GM18511 (cell line): ENCODE results near the gene CFAP251.

ENCODE experiments used
- ATAC-seq: cut with Tn5 transposase; IDR thresholded peaks from one replicate; pipeline ENCODE4 v1.9.1; 2021; ENCODE audit warnings: mild to moderate bottlenecking, moderate library complexity; ENCODE audit not compliant: unreplicated experiment

The CFAP251 gene

DNA sequence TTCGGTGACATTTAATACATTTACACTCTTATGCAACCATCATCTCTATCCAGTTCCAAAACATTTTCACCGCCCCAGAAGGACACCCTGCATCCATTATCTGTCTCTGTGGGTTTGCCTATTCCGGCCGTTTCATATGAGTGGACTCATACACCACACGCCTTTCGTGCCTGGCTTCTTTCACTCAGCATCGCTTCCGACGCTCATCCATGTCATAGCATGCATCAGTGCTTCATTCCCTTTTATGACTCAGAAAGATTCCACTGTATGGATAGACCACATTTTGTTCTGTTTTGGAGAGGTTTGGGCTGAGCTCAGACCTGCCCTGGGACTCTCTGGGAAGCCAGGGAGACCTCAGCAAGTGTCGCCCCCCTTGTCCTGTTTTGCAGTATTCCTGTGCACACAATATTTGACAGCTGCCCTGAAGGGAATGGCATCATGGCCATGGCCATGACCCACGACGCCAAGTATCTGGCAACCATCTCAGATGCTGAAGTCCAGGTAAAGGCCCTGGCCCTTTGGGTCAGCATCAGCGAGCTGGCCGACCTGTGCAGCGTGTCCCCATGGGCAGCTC is 23.8 kb downstream of the CFAP251 start:
- ATAC-seq, result no peak

DNA sequence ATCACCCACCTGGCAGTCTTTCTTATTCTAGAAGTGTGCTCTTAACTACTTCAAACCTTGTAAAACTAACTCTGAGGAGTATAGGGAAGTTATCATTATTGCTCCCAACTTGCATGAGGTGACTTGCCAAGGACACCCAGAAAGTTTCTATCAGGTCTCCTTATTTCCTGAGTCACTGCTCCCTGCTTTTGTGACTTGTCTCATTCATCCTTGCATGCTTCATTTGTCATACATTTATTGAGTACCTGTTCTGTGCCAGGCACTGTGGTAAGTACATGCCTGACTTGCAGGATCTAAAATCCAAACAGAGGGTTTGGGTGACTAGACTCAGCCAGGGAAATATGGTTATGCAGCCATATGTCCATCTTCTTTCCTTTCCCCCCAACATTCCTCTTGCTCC is 25.5 kb downstream of the CFAP251 start:
- ATAC-seq, result no peak

- no peak for ATAC-seq
Measured at GRCh38 chr12:121946313-121947025, 28.1 kb downstream of the CFAP251 start.

DNA sequence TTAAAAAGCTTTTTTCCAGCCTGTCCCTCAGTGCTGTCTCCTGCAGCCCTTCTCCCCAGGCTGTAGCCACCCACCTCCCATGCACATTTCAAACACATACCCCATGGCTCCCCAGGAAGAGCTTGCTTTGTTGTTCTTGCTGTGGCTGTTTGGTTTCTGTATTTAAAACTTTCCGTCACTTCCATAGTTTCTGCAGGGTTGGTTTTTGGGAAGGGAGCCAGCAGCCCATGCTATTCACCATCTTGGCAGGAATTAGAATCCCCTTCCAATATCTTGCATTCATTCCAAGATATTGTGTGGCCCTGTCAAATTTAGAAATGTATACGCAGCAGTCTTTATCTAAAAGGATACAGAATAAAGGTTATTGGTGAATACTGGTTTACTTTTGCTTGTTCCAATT is 29.6 kb downstream of the CFAP251 start:
- no peak for ATAC-seq

- ATAC-seq, result no peak
Measured at GRCh38 chr12:121949648-121950397, 31.4 kb downstream of the CFAP251 start.

DNA sequence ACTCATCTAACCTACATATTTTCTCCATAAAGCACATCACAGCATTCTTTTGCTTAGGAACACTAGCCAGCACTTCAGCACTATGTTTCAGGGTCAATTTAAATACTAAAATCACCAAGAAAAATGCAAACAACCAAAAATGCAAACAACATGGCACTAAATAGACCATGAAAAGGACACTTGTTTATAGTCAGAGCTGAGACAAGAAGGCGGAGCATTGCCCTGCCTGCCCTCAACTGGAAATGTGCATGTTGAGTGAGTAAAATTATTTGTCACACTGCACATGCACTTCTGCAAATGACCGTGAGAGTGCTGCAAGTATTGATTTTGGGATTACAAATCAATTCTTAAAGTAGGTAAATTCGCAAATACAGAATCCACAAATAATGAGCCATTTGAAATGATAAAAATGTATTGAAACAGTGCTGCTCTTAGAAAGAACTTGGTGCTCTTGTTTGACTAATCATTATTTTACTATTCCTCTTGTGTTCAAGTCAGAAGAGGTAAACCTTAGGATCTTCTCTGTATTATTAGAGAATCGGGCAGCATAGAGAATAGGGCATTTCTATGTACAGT is 34.8 kb downstream of the CFAP251 start:
- ATAC-seq, result no peak

- no peak for ATAC-seq
Measured at GRCh38 chr12:121953695-121954094, 35.3 kb downstream of the CFAP251 start.

DNA sequence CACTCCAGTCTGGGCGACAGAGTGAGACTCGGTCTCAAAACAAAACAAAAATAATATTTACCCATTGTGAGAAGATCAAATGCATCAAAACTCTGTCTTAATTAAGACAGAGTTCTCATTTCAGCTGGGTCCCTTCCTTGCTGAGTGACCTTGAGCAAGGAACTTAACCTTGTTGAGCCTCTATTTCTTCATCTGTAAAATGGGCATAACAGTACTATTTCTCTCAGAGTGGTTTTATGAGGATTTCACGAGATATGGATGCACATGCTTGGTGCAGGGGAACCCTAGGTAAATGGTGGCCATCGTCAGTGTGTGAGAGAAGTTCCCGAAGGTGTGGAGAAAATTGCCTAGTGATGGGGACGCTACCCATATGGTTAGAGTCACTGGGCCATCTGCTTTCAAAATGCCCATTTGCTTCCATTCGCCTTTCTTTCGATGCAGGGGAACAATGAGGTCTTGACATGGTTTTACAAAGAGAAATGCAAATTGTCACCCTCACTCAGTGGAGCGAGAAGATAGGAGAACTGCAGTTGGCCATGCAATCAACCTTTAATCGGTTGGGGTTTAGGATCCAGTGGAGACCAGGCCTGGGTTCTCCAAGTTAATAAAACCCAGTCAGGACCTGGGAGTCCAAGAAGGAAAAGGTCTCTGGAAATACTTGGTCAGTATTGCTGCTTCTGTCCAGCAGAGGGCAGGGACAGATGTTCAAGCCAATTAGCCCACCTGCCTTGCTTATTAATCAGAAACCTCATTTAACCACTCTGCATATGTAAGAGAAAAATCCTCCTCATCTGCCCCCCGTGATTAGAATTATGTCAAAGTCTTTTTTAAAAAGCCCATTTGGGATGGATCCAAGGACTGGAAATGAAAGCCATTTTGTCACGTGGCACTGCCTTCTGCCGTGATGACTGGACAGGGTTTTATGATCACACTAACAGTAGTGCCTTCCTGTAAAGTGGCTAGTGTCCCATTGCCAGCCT is 37.2 kb downstream of the CFAP251 start:
- ATAC-seq, result no peak

DNA sequence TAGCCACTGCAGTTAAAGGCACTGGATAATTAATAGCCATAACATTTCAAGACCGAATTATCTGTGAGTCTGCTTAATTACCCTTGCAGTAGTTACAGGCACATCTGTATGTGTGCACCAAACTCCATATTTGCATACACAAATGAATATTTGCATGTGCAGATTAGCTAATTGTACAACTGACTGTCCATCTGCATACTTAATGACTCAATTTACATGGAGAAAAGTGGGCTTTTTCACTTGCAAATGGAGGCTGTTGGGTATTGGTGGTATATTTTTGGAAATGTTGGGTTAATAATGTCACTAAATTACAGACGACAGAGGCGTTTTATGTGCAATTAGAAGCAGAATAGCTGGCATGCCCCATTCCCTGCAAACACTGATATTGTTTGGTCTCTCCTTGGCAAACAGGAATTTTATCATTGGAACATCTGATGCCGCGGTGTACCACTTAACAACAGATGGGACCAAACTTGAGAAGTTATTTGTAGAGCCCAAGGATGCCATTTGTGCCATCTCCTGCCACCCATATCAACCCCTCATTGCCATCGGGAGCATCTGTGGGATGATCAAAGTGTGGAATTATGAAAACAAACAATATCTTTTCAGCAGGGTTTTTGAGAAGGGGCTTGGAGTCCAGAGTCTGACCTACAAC is 39.6 kb downstream of the CFAP251 start:
- no peak for ATAC-seq

DNA sequence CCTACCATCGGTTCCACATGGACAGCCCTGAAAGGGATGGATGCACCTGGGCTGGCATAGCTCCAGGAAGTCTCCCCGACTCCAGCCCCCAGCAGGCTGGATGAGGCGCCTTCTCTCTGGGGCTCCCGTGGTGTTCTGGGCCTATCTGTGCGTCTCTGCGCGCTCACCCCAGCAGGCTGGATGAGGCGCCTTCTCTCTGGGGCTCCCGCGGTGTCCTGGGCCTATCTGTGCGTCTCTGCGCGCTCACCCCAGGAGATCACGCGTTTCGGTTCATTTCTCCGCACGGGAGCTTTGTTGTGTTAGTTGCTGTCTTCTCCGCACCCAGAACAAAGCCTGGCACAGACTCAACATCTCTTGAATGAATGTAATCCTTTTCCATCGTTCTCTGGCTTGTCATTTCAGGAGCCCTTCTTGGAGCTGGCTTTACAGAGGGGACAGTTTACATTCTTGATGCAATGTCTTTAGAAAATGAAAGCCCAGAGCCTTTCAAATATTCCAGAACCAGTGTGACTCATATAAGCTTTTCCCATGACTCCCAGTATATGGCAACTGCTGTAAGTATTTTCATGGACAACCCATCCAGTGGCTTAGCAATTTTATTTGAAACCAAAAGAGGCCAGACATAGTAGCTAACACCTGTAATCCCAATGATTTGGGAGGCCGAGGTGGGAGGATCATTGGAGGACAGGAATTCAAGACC is 40.3 kb downstream of the CFAP251 start:
- no peak for ATAC-seq

DNA sequence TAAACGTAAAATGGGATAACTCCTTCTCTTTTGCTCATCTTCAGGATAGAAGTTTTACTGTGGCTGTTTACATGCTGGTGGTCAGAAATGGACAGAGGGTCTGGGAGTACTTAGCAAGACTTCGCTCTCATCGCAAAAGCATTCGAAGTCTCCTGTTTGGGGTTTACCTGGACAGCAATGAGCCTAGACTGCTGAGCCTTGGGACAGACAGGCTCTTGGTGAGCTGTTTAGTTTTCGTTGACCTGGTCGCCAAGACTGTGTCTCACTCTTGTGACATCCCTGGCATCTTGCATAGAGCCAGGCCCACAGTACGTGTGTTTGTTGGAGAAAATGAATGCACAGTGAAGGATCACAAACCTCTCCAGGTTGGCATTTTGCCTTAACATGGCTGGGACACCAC is 42.1 kb downstream of the CFAP251 start:
- ATAC-seq, result no peak

DNA sequence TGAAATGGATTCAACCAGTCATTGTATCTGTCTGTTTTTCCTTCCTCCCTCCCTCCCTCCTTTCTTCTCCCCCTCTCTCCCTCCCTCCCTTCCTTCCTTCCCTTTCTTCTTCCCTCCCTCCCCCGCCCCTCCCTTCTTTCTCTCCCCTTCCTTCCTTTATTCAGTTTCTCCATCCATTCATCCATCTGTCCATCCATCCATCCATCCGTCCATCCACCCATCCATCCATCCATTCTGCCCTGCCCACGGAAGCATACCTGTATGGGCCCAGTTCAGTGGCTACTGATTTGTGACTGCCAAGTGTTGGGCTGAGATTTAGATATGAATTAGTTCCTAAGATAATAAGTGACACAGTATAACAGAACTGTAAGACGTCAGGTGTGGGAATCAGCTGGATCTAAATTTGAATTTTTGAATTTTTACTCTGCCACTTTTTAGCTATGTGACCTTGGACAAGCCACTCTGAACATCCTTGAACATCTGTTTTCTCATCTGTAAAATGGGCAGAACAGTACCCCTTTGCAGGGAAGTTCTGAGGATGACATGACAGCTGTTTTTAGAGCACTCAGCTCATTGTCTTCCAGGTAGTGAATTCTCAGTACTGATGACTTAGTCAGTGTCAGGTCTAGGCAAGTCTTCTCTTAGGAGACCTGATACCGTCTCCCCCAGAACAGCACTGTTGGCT is 42.9 kb downstream of the CFAP251 start:
- ATAC-seq, result no peak

GRCh38 chr12:121963341-121964018 is 45.1 kb downstream of the CFAP251 start:
- ATAC-seq, result no peak

DNA sequence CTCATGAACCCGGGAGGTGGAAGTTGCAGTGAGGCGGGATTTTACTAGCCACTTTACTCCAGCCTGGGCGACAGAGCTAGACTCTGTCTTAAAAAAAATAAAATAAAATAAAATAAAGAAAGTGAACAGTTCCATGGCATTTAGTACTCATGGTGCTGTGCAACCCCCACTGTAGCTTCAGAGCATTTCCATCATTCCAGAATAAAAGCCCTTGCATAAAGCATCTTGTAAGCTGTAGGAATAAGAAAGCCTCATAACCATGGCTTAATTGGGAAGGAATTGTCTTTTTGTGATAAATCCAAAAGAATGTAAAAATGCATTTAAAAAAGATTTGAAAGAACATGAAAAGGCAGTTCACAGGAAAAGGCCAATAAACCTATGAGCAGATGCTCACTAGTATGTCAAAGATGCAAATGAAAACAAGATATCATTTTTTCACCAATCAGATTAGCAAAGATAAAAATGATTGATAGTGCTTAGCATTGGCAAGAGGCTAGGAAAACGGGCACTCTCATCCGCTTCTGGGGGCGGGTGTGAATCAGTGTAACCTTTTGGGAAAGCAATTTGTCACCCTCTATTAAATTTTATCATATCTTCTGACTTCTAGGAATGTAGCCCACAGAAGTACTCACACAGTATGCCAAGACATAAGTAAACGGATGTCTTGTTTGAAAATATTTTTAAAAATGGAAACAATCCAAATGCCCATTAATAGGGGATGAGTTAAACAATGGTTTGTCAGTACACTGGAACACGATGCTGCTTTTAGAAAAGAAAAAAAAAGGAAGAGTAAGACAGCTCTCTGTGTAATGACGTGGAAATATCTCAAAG is 46.6 kb downstream of the CFAP251 start:
- ATAC-seq, result no peak

DNA sequence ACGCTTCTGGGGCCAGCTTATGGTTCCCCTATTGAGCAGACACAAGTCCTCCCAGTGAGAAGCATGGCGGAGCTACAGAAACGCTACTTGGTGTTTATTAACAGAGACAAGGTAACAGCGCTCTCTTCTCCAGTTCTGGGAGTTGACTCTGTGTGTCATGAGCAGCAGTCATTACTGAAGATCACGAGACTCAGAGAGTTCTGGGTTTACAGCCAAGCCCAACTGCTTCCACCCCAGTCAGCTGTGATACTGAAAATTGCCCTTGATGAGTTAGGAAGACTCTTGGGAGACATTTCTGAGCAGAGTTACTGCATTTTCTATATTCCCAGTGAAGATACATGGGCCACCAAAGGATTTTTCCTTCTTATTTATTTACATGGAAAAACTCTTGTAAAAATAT is 48.6 kb downstream of the CFAP251 start:
- ATAC-seq, result no peak

GRCh38 chr12:121968876-121969275 is 50.5 kb downstream of the CFAP251 start:
- ATAC-seq, result no peak

DNA sequence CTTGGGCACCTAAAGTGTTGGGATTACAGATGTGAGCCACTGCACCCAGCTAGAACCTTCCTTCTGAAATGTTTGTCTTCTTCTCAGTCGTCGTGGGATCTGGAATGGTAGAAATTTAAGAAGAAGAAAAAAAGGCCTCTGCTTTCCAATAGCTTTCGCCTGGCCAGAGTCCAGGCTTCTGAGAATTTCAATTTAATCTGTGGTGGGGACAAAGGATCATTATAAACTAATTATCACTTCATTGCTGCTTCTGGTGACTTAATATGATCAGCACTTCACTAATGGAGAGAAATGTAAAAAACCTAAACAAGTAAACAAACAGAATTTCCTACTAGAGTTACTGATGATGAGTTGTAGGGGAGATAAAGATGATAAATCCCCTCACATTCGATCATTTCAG is 51.3 kb downstream of the CFAP251 start:
- ATAC-seq, result no peak
